HG03175 (cell line): ENCODE data around the gene CTBP1.

ENCODE experiments used
- ATAC-seq: cut with Tn5 transposase; IDR thresholded peaks from one replicate; pipeline ENCODE4 v1.9.1; 2021; ENCODE audit warnings: mild to moderate bottlenecking, moderate library complexity; ENCODE audit not compliant: unreplicated experiment

The CTBP1 gene

DNA sequence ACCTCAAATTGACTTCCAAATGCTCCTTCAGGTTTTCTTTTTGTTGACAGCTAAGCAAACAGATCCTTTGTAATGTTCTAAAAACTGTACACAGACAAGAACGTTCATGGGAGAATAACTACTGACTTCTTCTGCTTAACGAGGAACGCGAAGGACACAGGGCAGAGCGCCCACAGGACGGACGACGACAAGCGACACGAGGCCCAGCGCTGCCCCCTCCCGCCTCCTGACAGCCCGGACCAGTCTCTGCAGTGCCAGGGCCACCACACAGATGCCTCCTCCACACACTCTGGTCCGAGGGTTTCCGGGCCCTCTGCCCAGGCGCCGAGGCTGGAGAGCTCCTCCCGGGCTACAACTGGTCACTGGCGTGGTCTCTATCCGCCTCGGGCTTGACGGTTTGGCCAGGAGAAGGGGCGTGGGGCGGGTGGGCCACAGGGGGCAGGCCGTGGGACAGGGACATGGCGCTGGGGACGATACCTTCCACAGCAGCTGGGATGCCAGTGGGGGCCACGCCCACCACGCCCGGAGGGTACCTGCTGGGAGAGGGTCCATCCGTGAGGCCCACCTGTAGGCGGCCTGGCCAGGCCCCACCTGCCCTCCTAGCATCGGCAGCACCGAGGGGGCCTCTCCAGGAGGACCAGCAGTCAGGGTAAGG is 36.9 kb downstream of the CTBP1 start:
- ATAC-seq = no peak

- ATAC-seq = no peak
Measured at GRCh38 chr4:1211371-1211770, 37.6 kb downstream of the CTBP1 start.

- no peak for ATAC-seq
Measured at GRCh38 chr4:1210971-1211370, 38.0 kb downstream of the CTBP1 start.

- no peak for ATAC-seq
Measured at GRCh38 chr4:1210241-1210841, 38.6 kb downstream of the CTBP1 start.

- ATAC-seq = no peak
Measured at GRCh38 chr4:1209821-1210220, 39.1 kb downstream of the CTBP1 start.

GRCh38 chr4:1208970-1209704 is 39.8 kb downstream of the CTBP1 start:
- no peak for ATAC-seq

- ATAC-seq = no peak
Measured at GRCh38 chr4:1208266-1208961, 40.5 kb downstream of the CTBP1 start.

- no peak for ATAC-seq
Measured at GRCh38 chr4:1207603-1208265, 41.2 kb downstream of the CTBP1 start.

DNA sequence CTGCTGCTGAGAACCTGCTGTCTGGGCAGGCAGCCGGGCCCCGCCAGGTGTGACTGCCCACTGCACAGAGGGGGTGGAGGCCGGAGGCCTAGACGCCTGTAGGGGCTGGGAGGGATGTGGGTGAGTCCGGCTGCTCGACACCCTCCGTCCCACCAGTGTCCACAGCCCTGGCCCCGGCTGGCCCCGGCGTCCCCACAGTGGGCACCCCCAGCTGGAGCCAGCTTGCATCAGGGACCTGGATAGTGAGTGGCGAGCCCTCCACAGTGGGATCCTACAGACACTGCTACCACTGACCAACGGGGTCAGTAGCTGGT is 41.8 kb downstream of the CTBP1 start:
- ATAC-seq = no peak

- no peak for ATAC-seq
Measured at GRCh38 chr4:1206299-1207156, 42.4 kb downstream of the CTBP1 start.

DNA sequence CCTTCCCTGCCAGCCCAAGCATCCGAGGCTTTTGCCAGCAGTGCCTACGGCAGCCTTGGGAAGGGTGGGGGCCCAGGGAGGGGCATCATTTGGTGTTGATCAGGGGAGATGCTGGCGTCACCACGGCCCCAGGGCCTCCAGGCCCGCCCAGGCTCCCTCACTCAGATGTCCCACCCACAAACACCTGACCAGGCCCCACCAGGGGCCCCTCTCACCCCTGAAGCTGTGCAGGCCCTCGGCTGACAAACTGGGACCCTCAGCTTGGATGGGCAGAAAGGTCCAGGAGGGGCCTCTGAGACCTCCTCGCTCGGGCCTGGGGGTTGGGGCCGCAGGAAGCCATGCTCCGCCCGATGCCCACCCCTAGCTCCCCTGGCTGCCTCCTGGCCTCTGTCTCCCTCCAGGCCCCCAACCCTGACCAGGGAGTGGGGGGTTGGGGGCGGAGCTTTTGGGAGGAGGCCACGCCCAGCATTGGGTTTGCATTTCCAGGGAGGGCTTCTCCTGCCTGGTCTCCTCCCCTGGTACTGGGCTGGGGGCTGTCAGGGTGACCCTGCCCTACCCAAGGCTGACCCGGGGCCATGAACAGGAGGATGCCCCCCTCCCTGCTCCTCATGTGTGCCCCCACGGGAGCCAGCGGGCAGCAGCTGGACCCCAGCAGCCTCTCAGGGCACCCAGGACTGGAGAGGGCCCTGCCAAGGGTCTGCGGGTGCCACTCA is 43.2 kb downstream of the CTBP1 start:
- ATAC-seq = no peak

- ATAC-seq = no peak
Measured at GRCh38 chr4:1204828-1205585, 43.9 kb downstream of the CTBP1 start.

DNA sequence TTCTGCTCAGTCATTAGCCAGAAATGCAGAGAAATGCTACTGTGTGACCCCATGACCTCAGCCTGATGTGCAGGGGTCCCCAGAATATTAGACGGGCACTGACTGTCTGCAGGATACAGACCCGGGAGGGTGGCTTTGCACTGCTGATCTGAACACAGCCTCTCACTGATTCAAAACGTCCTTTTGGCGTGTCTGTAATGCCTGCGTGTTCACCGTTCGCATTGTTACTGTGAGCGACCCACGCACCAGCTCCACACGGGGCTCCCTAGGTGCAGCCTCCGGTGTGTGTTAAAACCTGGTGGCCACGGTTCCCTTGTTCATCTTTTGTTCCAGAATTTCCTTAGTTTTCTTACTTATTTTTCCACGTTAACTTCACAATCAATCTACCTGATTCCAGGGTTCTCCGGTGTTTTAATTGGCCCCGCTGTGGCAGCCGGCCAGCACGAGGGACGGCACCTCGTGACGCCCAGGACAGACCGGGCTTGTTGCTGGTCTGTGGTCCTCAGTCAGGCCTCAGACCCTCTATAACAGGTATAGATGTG is 44.6 kb downstream of the CTBP1 start:
- no peak for ATAC-seq

DNA sequence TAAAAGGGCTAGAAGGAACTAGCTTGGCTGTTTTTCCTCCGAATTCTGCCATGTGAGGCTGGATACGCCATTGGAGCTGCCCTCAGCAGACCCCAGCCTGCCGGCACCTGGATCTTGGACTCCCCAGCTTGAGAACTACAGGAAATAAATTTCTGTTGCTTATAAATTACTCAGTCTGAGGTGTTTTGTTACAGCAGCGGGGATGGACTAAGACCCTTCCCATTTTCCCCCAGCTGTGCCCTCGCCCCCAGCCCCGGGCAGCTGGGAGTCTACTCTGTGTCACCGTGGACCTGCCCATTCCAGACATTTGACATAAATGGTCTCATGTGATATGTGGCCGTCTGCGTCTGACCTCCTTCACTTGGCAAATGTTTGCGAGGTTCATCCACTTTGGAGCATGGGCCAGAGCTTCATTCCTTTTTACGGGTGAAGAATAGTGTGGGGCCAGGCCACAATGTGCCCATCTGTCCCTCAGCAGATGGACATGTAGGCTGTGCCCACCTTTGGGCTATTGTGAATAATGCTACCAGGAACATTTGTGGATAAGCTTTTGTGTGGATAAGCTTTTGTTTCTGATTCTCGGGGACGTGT is 45.8 kb downstream of the CTBP1 start:
- no peak for ATAC-seq

GRCh38 chr4:1202526-1203011 is 46.4 kb downstream of the CTBP1 start:
- ATAC-seq = no peak

- ATAC-seq = peak; percentile 41
Measured at GRCh38 chr4:1201851-1202525, 46.9 kb downstream of the CTBP1 start.

- peak; percentile 7 for ATAC-seq
Measured at GRCh38 chr4:1200425-1201035, 48.4 kb downstream of the CTBP1 start.
